HEK293 (cell line): ENCODE results near the gene DST.

Source experiments
- CTCF ChIA-PET: fragments of 350-600 bp; formaldehyde crosslinking; extraction: SDS; loops from one replicate; lab custom pipeline; 2021; ENCODE audit warnings: antibody characterized with exemption; lab: Yijun Ruan, JAX
- POLR2A ChIA-PET: fragments of 300-600 bp; formaldehyde crosslinking; extraction: SDS; loops from one replicate; lab custom pipeline; 2020; ENCODE audit warnings: antibody characterized with exemption, inconsistent platforms; lab: Yijun Ruan, JAX
- H3K27ac ChIP-seq: fragments of 200-500 bp; sonication (Bioruptor generic); 2 replicates; pipeline ENCODE4 v1.5.1; 2014; ENCODE audit warnings: low read depth, low read length, control low read depth, inconsistent platforms; ENCODE audit errors: extremely low read depth
- H3K36me3 ChIP-seq, 2 experiments: fragments of 200-500 bp in 1 of 2; sonication (Bioruptor generic) in 1 of 2; 1 replicate in 1 of 2; 2 replicates in 1 of 2; pipeline ENCODE4 v1.5.1; 2014 to 2017; ENCODE audit warnings: inconsistent platforms in 2 of 2, low read length in 2 of 2; ENCODE audit not compliant: control insufficient read depth in 2 of 2, insufficient read depth in 1 of 2
- H3K4me1 ChIP-seq: fragments of 200-500 bp; sonication (Bioruptor generic); 2 replicates; pipeline ENCODE4 v1.5.1; 2014; ENCODE audit warnings: mild to moderate bottlenecking, low read length, inconsistent platforms; ENCODE audit not compliant: control insufficient read depth, insufficient read depth
- H3K4me3 ChIP-seq: 2 replicates; pipeline ENCODE4 v1.5.1; 2011; ENCODE audit warnings: low read depth, mild to moderate bottlenecking, control low read depth, low read length, moderate library complexity
- H3K9me3 ChIP-seq: fragments of 200-500 bp; sonication (Bioruptor generic); 2 replicates; pipeline ENCODE4 v1.5.1; 2014; ENCODE audit warnings: low read depth, low read length, inconsistent platforms; ENCODE audit not compliant: control insufficient read depth, insufficient read depth
- BCL11A ChIP-seq: fragments of 450-650 bp; formaldehyde crosslinking; IDR thresholded peaks from 2 replicates; pipeline ENCODE4 v1.5.1; 2016; ENCODE audit warnings: low read depth, missing biosample characterization, missing genetic modification characterization
- FEZF1 ChIP-seq: fragments of 450-650 bp; formaldehyde crosslinking; IDR thresholded peaks from 2 replicates; pipeline ENCODE4 v1.5.1; 2016; ENCODE audit warnings: missing biosample characterization, missing genetic modification characterization
- GLI2 ChIP-seq: fragments of 450-650 bp; formaldehyde crosslinking; IDR thresholded peaks from 2 replicates; pipeline ENCODE4; 2017; ENCODE audit warnings: missing biosample characterization, missing genetic modification characterization, low read depth, borderline replicate concordance
- HOXC10 ChIP-seq: sonication (generic); formaldehyde crosslinking; IDR thresholded peaks from 2 replicates; pipeline ENCODE4 v1.8.1; 2023; ENCODE audit warnings: mild to moderate bottlenecking, missing genetic modification reagents
- HOXD13 ChIP-seq: sonication (generic); formaldehyde crosslinking; IDR thresholded peaks from 2 replicates; pipeline ENCODE4 v1.8.0; 2022; ENCODE audit warnings: missing genetic modification reagents, borderline replicate concordance
- KLF9 ChIP-seq: fragments of 450-650 bp; formaldehyde crosslinking; IDR thresholded peaks from 2 replicates; pipeline ENCODE4 v1.5.1; 2016; ENCODE audit warnings: missing biosample characterization, missing genetic modification characterization, low read depth
- MYNN ChIP-seq: fragments of 450-650 bp; formaldehyde crosslinking; IDR thresholded peaks from 2 replicates; pipeline ENCODE4 v1.5.1; 2016; ENCODE audit warnings: missing biosample characterization, missing genetic modification characterization, borderline replicate concordance
- MZF1 ChIP-seq: fragments of 450-650 bp; formaldehyde crosslinking; IDR thresholded peaks from 2 replicates; pipeline ENCODE4 v1.5.1; 2017; ENCODE audit warnings: missing biosample characterization, missing genetic modification characterization, borderline replicate concordance
- OSR2 ChIP-seq: fragments of 450-650 bp; formaldehyde crosslinking; IDR thresholded peaks from 2 replicates; pipeline ENCODE4 v1.5.1; 2016; ENCODE audit warnings: missing biosample characterization, missing genetic modification characterization
- SCRT1 ChIP-seq: fragments of 450-650 bp; formaldehyde crosslinking; IDR thresholded peaks from 2 replicates; pipeline ENCODE4 v1.5.1; 2016; ENCODE audit warnings: missing biosample characterization, missing genetic modification characterization, borderline replicate concordance
- SP2 ChIP-seq: fragments of 450-650 bp; formaldehyde crosslinking; IDR thresholded peaks from 2 replicates; pipeline ENCODE4 v1.5.1; 2016; ENCODE audit warnings: missing biosample characterization, missing genetic modification characterization
- ZBTB8A ChIP-seq: fragments of 450-650 bp; formaldehyde crosslinking; IDR thresholded peaks from 2 replicates; pipeline ENCODE4 v1.5.1; 2016; ENCODE audit warnings: missing biosample characterization, missing genetic modification characterization
- ZFP37 ChIP-seq: fragments of 450-650 bp; formaldehyde crosslinking; IDR thresholded peaks from 2 replicates; pipeline ENCODE4 v1.5.1; 2016; ENCODE audit warnings: missing biosample characterization, missing genetic modification characterization
- ZFP69B ChIP-seq: fragments of 450-650 bp; formaldehyde crosslinking; IDR thresholded peaks from 2 replicates; pipeline ENCODE4 v1.5.1; 2016; ENCODE audit warnings: missing biosample characterization, missing genetic modification characterization
- ZNF133 ChIP-seq: fragments of 450-650 bp; formaldehyde crosslinking; IDR thresholded peaks from 2 replicates; pipeline ENCODE4 v1.5.1; 2016; ENCODE audit warnings: missing biosample characterization, missing genetic modification characterization
- ZNF146 ChIP-seq: fragments of 450-650 bp; formaldehyde crosslinking; IDR thresholded peaks from 2 replicates; pipeline ENCODE4 v1.5.1; 2016; ENCODE audit warnings: missing biosample characterization, missing genetic modification characterization
- ZNF2 ChIP-seq: fragments of 450-650 bp; formaldehyde crosslinking; IDR thresholded peaks from 2 replicates; pipeline ENCODE4 v1.5.1; 2016; ENCODE audit warnings: missing biosample characterization, missing genetic modification characterization
- ZNF391 ChIP-seq: fragments of 450-650 bp; formaldehyde crosslinking; IDR thresholded peaks from 2 replicates; pipeline ENCODE4 v1.5.1; 2016; ENCODE audit warnings: low read depth, missing biosample characterization, missing genetic modification characterization, borderline replicate concordance
- ZNF544 ChIP-seq: fragments of 450-650 bp; formaldehyde crosslinking; IDR thresholded peaks from 2 replicates; pipeline ENCODE4 v1.5.0; 2017; ENCODE audit warnings: missing biosample characterization, missing genetic modification characterization
- ZNF555 ChIP-seq: fragments of 450-650 bp; formaldehyde crosslinking; conservative IDR thresholded peaks from 2 replicates; pipeline ENCODE4 v1.5.1; 2017; ENCODE audit warnings: missing biosample characterization, mild to moderate bottlenecking, missing genetic modification characterization, inconsistent platforms
- ZNF571 ChIP-seq: fragments of 450-650 bp; formaldehyde crosslinking; IDR thresholded peaks from 2 replicates; pipeline ENCODE4 v1.5.0; 2017; ENCODE audit warnings: missing biosample characterization, missing genetic modification characterization
- ZNF621 ChIP-seq: fragments of 450-650 bp; formaldehyde crosslinking; IDR thresholded peaks from 2 replicates; pipeline ENCODE4 v1.5.1; 2017; ENCODE audit warnings: missing biosample characterization, missing genetic modification characterization
- ZNF623 ChIP-seq: fragments of 450-650 bp; formaldehyde crosslinking; IDR thresholded peaks from 2 replicates; pipeline ENCODE4 v1.5.1; 2016; ENCODE audit warnings: missing biosample characterization, missing genetic modification characterization
- ZNF76 ChIP-seq: fragments of 450-650 bp; formaldehyde crosslinking; IDR thresholded peaks from 2 replicates; pipeline ENCODE4; 2016; ENCODE audit warnings: low read depth, missing biosample characterization, missing genetic modification characterization, borderline replicate concordance
- ZNF830 ChIP-seq: fragments of 450-650 bp; IDR thresholded peaks from 2 replicates; pipeline ENCODE4 v1.5.0; 2018; ENCODE audit warnings: missing biosample characterization, missing genetic modification characterization, low read depth, mild to moderate bottlenecking, moderate library complexity
- ZNF843 ChIP-seq: fragments of 450-650 bp; formaldehyde crosslinking; IDR thresholded peaks from 2 replicates; pipeline ENCODE4 v1.5.1; 2016; ENCODE audit warnings: missing biosample characterization, missing genetic modification characterization
- TF ChIP-seq, protein P1 (sequence below): fragments of 450-650 bp; formaldehyde crosslinking; IDR thresholded peaks from 2 replicates; pipeline ENCODE4 v1.5.1; 2016; ENCODE audit warnings: missing biosample characterization, missing genetic modification characterization
- TF ChIP-seq, protein P2 (sequence below): fragments of 450-650 bp; formaldehyde crosslinking; IDR thresholded peaks from 2 replicates; pipeline ENCODE4 v1.5.1; 2016; ENCODE audit warnings: missing biosample characterization, missing genetic modification characterization
- TF ChIP-seq, protein P3 (sequence below): fragments of 450-650 bp; formaldehyde crosslinking; IDR thresholded peaks from 2 replicates; pipeline ENCODE4; 2016; ENCODE audit warnings: missing biosample characterization, missing genetic modification characterization

Gene DST

DNA sequence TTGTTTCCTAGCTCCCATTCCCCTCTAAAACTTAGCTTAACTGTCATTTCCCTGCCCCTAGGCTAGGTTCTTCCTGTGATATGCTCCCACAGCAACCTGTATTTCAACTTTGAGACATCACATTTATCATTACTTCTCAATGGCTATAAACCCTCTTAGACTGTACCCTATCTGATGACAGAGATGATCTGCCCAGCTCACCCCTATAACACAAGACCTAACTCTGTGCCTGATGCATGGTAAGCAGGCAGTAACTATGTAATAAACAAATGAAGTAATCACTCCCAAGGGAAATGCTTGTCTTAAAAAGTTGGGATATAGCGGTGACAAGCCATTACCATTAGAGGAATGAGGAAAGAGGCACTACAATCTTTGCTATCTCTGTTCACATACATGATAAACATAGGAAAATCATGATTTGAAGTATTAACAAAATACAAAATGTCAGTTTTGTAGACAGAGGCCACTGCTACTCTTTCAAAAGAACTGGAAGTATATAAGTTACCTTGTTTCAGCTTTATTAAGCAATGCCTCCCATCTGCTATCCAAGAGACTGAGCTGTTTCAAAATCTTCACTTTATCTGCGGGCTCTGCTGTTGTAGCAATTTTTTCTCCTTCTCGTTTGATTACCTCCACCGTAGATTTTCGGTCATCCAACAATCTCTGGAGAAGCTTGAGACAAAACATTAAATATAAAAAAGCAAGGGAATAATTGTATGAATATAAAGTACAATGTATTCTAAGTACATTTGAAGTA is 110.7 kb downstream of the DST start (continued):
- TF ChIP-seq, protein P1, sequence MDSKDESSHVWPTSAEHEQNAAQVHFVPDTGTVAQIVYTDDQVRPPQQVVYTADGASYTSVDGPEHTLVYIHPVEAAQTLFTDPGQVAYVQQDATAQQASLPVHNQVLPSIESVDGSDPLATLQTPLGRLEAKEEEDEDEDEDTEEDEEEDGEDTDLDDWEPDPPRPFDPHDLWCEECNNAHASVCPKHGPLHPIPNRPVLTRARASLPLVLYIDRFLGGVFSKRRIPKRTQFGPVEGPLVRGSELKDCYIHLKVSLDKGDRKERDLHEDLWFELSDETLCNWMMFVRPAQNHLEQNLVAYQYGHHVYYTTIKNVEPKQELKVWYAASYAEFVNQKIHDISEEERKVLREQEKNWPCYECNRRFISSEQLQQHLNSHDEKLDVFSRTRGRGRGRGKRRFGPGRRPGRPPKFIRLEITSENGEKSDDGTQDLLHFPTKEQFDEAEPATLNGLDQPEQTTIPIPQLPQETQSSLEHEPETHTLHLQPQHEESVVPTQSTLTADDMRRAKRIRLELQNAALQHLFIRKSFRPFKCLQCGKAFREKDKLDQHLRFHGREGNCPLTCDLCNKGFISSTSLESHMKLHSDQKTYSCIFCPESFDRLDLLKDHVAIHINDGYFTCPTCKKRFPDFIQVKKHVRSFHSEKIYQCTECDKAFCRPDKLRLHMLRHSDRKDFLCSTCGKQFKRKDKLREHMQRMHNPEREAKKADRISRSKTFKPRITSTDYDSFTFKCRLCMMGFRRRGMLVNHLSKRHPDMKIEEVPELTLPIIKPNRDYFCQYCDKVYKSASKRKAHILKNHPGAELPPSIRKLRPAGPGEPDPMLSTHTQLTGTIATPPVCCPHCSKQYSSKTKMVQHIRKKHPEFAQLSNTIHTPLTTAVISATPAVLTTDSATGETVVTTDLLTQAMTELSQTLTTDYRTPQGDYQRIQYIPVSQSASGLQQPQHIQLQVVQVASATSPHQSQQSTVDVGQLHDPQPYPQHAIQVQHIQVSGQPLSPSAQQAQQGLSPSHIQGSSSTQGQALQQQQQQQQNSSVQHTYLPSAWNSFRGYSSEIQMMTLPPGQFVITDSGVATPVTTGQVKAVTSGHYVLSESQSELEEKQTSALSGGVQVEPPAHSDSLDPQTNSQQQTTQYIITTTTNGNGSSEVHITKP: peak; percentile 31; the same call in 1 of the 2 replicates
- peak; percentile 43; the same call in 1 of the 2 replicates for TF ChIP-seq OSR2 (tag by site-specific recombination)
- 0 out of 2 replicates have a peak, but pooled peaks have one; percentile 25 for TF ChIP-seq ZNF2 (tag by site-specific recombination)
- peak; percentile 29; the same call in 1 of the 2 replicates for TF ChIP-seq ZNF843 (tag by site-specific recombination)
- no peak for TF ChIP-seq FEZF1 (tag by site-specific recombination)
- TF ChIP-seq ZNF391 (tag by site-specific recombination): no peak
- TF ChIP-seq ZNF830 (tag by site-specific recombination): no peak
- 0 out of 2 replicates have a peak, but pooled peaks have one; percentile 10 for TF ChIP-seq MZF1

DNA sequence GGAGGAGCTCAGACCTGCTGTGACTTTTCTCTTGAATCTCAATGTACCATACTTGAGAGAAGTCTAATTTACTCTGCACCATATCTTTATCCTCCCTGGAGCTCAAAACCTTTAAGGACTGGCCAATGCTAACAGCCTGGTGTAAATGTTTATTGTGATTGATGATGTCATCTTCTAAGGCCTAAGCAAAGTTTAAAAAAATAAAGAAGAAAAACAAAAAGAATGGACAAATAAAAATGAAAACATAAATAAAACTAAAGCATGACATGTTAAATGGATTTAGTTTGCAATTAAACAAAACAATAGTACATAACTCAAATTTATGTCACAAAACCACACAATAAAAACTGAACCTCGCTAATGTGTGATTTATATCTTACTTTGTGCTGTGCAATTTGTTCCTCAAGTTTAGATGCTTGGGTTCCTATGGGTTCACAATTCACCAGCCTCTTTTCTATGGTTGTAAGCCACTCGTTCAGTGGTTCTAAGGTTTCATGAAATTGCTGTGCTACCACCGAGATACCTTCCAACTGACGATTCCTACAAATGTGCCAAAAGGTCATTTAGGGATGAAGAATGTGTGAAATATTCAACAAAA is 113.0 kb downstream of the DST start:
- Histone ChIP-seq H3K4me1 (peaks cover 38% of the 10 kb centered on the region), H3K9me3 (no peaks in the 10 kb centered on the region), H3K36me3 (peaks cover 11 to 45% of the 10 kb centered on the region in 2 experiments), H3K27ac (peak overlapping the region; percentile 58), H3K4me3 (no peak overlapping the region)
- POLR2A ChIA-PET: interaction anchor here (0.9 kb wide), 1 partner anchor 13 kb away, joined by 4 read pairs; no protein-coding TSS in a partner anchor
- CTCF ChIA-PET: interaction anchor here (0.9 to 2.0 kb wide), 3 partner anchors 10 to 20 kb away, joined by 3 to 8 read pairs (median 3); no protein-coding TSS in a partner anchor
- TF ChIP-seq ZNF571 (tag by site-specific recombination) (no peak), GLI2 (peak; percentile 97), ZFP69B (tag by site-specific recombination) (peak; percentile 79; the same call in 1 of the 2 replicates), BCL11A (tag by site-specific recombination) (peak; percentile 99), ZBTB8A (tag by site-specific recombination) (peak; percentile 82), ZFP37 (no peak; the same call in 1 of the 2 replicates), ZNF621 (tag by site-specific recombination) (no peak), HOXC10 (CRISPR knock-in tag) (no peak), MYNN (peak; percentile 96), ZNF76 (peak; percentile 74), SP2 (tag by site-specific recombination) (peak; percentile 52), KLF9 (tag by site-specific recombination) (0 out of 2 replicates have a peak, but pooled peaks have one; percentile 42), ZNF133 (tag by site-specific recombination) (no peak), ZNF555 (tag by site-specific recombination) (no peak), SCRT1 (tag by site-specific recombination) (peak; percentile 73; the same call in 1 of the 2 replicates), HOXD13 (CRISPR knock-in tag) (no peak), ZNF146 (peak; percentile 72), ZNF623 (peak; percentile 34; the same call in 1 of the 2 replicates), ZNF544 (tag by site-specific recombination) (no peak)
- TF ChIP-seq, protein P2, sequence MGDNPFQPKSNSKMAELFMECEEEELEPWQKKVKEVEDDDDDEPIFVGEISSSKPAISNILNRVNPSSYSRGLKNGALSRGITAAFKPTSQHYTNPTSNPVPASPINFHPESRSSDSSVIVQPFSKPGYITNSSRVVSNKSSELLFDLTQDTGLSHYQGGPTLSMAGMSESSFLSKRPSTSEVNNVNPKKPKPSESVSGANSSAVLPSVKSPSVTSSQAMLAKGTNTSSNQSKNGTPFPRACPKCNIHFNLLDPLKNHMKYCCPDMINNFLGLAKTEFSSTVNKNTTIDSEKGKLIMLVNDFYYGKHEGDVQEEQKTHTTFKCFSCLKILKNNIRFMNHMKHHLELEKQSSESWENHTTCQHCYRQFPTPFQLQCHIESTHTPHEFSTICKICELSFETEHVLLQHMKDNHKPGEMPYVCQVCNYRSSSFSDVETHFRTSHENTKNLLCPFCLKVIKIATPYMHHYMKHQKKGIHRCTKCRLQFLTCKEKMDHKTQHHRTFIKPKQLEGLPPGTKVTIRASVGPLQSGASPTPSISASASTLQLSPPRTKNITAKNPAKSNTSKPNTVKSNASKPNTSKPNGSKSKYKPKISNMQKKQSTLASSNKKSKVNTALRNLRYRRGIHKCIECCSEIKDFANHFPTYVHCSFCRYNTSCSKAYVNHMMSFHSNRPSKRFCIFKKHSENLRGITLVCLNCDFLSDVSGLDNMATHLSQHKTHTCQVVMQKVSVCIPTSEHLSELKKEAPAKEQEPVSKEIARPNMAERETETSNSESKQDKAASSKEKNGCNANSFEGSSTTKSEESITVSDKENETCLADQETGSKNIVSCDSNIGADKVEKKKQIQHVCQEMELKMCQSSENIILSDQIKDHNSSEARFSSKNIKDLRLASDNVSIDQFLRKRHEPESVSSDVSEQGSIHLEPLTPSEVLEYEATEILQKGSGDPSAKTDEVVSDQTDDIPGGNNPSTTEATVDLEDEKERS: no peak
- TF ChIP-seq, protein P3, sequence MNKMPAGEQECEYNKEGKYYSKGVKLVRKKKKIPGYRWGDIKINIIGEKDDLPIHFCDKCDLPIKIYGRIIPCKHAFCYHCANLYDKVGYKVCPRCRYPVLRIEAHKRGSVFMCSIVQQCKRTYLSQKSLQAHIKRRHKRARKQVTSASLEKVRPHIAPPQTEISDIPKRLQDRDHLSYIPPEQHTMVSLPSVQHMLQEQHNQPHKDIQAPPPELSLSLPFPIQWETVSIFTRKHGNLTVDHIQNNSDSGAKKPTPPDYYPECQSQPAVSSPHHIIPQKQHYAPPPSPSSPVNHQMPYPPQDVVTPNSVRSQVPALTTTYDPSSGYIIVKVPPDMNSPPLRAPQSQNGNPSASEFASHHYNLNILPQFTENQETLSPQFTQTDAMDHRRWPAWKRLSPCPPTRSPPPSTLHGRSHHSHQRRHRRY (tag by site-specific recombination): peak; percentile 97
